ENCODE measurements around the gene CDKAL1. TPM values are rescaled to one million over a fixed set of nuclear protein-coding genes. Genes with fewer than 3 reads are reported as not detected.

CDKAL1 gene
- total and polyA plus RNA-seq, 2 of the 8 experiments (the other 6 are each of a cell fraction or from before 2014, with no cell fraction given): 8.4 to 24.6 TPM

- no peaks in the 10 kb centered on the region for H3K79me1 ChIP-seq (ENCODE audit: low read depth, low read length)
- H3K18ac ChIP-seq (ENCODE audit: extremely low read depth, low read length): no peak overlapping the region
- H2BK15ac ChIP-seq (ENCODE audit: low read length): no peak overlapping the region
Observed at GRCh38 chr6:21245488-21245887, 711.2 kb downstream of the CDKAL1 start.

More at GRCh38 chr6:21245488-21245887, 711.2 kb downstream of the CDKAL1 start:
- Histone ChIP-seq H3K36me3 (ENCODE audit: control insufficient read depth in 2 of 4, insufficient read depth in 4 of 4, low read length in 3 of 4) (no peaks in the 10 kb centered on the region), H2AFZ (ENCODE audit: low read length) (no peak overlapping the region), H3K79me2 (ENCODE audit: control insufficient read depth in 1 of 2, insufficient read depth in 2 of 2, low read length in 2 of 2) (no peaks in the 10 kb centered on the region), H3K23me2 (ENCODE audit: low read depth, low read length) (no peaks in the 10 kb centered on the region), H2BK20ac (ENCODE audit: low read length) (no peak overlapping the region), H4K91ac (replicated peaks; ENCODE audit: insufficient read length, low read length) (no peak overlapping the region), H3K56ac (replicated peaks; ENCODE audit: insufficient read length, low read depth, low read length) (no peak overlapping the region), H3K9me3 (ENCODE audit: insufficient read depth in 2 of 2, low read depth in 1 of 2, low read length in 1 of 2) (no peaks in the 10 kb centered on the region), H3K27ac (ENCODE audit: low read depth, low read length) (no peak overlapping the region), H3K4ac (replicated peaks; ENCODE audit: insufficient read length, low read depth, low read length) (no peak overlapping the region), H3K4me2 (ENCODE audit: insufficient read depth in 1 of 2, low read depth in 2 of 2, low read length in 2 of 2) (no peak overlapping the region), H3K4me3 (ENCODE audit: extremely low read depth in 1 of 4, insufficient read depth in 2 of 4, low read depth in 3 of 4, low read length in 4 of 4) (no peak overlapping the region), H2BK5ac (ENCODE audit: low read depth, low read length) (no peak overlapping the region), H3K14ac (ENCODE audit: insufficient read length) (no peak overlapping the region), H2BK12ac (ENCODE audit: low read depth, low read length) (no peak overlapping the region), H4K8ac (ENCODE audit: extremely low read depth, insufficient read depth, low read length) (no peak overlapping the region), H2AK5ac (ENCODE audit: low read depth, low read length) (no peak overlapping the region), H2BK120ac (replicated peaks; ENCODE audit: low read depth, low read length) (no peak overlapping the region), H3K27me3 (replicated peaks in 1 of 4; ENCODE audit: control insufficient read depth in 3 of 4, extremely low read depth in 1 of 4, insufficient read depth in 3 of 4, low read length in 3 of 4) (no peaks in the 10 kb centered on the region), H4K5ac (ENCODE audit: insufficient read length, low read depth, low read length) (no peak overlapping the region), H3K9ac (replicated peaks in 1 of 4; ENCODE audit: extremely low read depth in 1 of 4, low read depth in 3 of 4, low read length in 3 of 4) (no peak overlapping the region), H3K23ac (ENCODE audit: insufficient read length) (no peak overlapping the region), H3K4me1 (replicated peaks in 1 of 4; ENCODE audit: control insufficient read depth in 3 of 4, insufficient read depth in 4 of 4, low read length in 3 of 4) (no peaks in the 10 kb centered on the region), H4K20me1 (replicated peaks in 1 of 2; ENCODE audit: control insufficient read depth in 1 of 2, insufficient read depth in 2 of 2, low read length in 2 of 2) (no peaks in the 10 kb centered on the region)
- DNase-seq (ENCODE audit: low read depth in 1 of 2, low spot score in 2 of 2): no peak
- no peak for FAIRE-seq
- TF ChIP-seq NANOG (IDR thresholded peaks at IDR 0.05; ENCODE audit: insufficient read depth, low read depth, low read length, poor library complexity, severe bottlenecking): no peak
- TF ChIP-seq SRF (IDR thresholded peaks at IDR 0.05; ENCODE audit: low read depth, low read length): no peak
- ChIA-PET CTCF (ENCODE audit: partially characterized antibody) (interaction anchor here (1.1 kb wide), 1 partner anchor 23 kb away, joined by 3 read pairs; no protein-coding TSS in a partner anchor), POLR2A (ENCODE audit: partially characterized antibody) (no interaction called here)
- WGBS, 2 experiments (ENCODE audit: extremely low coverage in 1 of 2, insufficient coverage in 1 of 2, insufficient read length in 1 of 2, insufficient replicate concordance in 2 of 2, low coverage in 1 of 2, low lambda C conversion rate in 2 of 2, missing lambda C conversion rate in 1 of 2): 92% methylated on average over 4 of the region's 4 CpGs; no CpG with 5 or more reads in 1 of the 2 experiments

Measured in H1 (cell line).